Limb (tissue), 2 donors: Measurements from ENCODE around the gene GRK3.
A peak's percentile ranks its signal among the peaks of the same experiment; 100 is the strongest.
"Not testable (repeated sequence)": the region's sequence is repeated elsewhere in the genome, so short reads cannot be mapped to it uniquely, and the experiment has no call there.

Source experiments
- DNase-seq, 2 donors: peaks; one replicate each; pipeline ENCODE4 v3.0.0-alpha.2; 2016; ENCODE audit errors: extremely low spot score in 2 of 2

Gene GRK3

DNA sequence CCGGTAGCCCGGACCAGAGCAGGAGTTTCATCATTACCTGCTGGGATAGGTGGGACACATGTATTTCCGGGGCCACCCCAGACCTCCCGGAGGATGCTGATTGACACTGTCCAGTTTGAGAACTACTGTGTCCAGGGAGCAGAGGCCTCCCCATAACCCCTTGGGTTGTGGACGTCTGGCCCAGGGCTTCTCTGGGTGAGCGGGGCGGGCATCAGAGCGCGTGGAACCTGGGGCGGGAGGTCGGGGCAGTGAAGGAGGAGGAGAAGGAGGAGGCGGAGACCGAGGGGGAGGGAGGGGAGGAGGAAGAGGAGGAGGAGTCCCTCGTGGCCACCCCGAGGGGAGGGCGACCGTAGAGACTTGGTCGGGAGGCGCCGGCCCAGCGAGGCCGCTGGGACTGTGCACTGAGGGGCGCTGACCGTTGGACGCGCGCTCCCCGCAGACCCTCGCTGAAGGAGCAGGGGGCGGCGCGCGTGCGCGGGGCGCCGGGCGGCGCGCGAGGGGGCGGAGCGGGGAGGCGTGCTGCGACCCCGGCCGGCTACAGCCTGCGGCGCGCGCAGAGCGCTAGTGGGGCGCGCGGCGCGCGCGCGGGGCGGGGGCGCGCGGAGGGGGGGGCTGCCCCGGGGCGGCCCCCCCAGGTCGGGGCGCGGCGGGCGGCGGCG, at the start of gene GRK3:
Gene GRK3, plus strand, starts transcription at position 356 of the 659 bp plus-strand sequence. CDS start 366 bp downstream, outside the sequence.
- peak; percentile 53 to 84 for DNase-seq

- DNase-seq: no peak
Measured at GRCh38 chr22:25518000-25518663, 46.3 kb upstream of the GRK3 start.

- no peak for DNase-seq
Measured at GRCh38 chr22:25525376-25525775, 39.1 kb upstream of the GRK3 start.

GRCh38 chr22:25525804-25526584, 38.5 kb upstream of the GRK3 start:
- DNase-seq: not testable (repeated sequence)

DNA sequence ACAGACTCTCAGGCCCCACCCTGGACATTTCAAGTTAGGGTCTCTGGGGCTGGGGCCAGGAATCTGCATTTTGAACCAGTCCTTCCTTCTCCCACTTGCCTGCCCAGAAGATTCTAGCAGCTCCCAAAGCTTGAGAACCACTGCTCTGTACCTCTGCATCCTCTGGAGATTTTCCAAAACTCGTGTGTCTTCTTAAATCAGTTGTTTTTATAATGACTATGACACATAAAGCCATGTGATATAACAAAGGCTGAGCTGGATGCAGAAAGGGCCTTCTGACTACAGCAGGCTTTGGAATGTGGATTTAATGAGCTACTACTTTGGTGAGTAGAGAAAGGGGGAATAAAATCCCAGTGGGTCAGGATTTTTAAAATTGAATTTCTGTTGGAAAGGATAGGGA, 37.5 kb upstream of the GRK3 start:
- DNase-seq: not testable (repeated sequence)

DNA sequence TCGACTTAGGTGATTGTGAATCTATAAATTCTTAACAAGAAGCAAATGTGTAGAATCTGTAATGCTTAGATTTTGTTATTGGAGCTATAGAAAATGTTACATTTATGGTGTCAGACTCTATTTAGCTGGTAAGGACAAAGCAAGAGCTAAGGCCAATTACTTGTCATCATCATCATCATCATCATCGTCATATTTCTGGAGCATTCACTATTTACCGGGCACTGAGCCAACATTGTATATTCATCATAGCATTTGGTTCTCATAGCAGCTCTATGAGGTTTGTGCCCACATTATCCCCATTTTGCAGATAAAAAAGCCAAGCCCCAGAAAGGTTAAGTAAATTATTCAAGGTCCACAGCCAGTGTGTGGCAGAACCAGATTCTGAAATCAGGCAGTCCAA, 36.4 kb upstream of the GRK3 start:
- not testable (repeated sequence) for DNase-seq

- DNase-seq: not testable (repeated sequence)
Measured at GRCh38 chr22:25529059-25529458, 35.4 kb upstream of the GRK3 start.

DNA sequence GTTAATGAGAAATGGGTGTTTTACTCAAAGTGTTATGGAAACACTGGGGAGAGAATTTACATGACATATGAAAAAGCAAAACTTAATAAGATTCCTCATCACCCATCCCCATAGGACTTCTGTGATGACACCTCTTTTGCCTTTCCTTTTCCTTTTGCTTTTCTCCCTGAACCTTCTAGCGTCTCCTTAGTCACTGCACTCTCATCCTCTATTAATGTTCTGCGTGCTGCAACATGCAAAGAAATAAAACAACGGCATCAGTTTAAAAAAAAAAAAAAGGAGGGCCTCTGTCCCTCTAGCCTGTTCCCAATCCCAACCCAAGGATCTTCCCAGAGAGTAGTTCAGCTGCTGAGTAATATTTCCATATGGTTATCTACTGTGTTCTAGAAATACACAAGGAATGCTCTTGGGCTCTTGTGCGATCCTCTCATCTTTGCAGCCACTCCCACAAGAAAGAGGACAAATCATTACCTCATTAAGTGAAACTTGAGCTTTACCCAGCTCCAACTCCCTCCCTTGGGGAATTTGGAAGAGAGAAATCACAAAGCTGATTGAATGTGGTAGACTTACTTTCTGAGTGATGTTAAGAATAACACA, 34.8 kb upstream of the GRK3 start:
- DNase-seq: not testable (repeated sequence)

- not testable (repeated sequence) for DNase-seq
Measured at GRCh38 chr22:25531677-25532076, 32.8 kb upstream of the GRK3 start.

DNA sequence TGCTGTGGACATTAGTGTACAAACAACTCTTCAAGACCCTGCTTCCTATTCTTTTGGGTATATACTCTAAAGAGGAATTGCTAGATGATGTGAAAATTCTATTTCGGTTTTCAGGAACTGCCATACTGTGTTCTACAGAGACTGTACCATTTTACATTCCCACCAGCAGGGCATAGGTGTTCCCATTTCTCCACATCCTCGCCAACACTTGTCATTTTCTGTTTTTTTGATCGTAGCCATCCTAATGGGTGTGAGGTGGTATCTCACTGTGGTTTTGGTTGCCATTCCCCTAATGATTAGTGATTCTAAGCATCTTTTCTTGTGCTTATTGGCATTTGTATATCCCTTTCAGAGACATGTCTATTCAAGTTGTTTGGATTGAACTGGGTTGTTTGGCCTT, 29.8 kb upstream of the GRK3 start:
- DNase-seq: no peak

- no peak for DNase-seq
Measured at GRCh38 chr22:25536589-25536988, 27.9 kb upstream of the GRK3 start.

GRCh38 chr22:25540166-25540907, 24.1 kb upstream of the GRK3 start:
- no peak for DNase-seq

GRCh38 chr22:25540908-25541660, 23.4 kb upstream of the GRK3 start:
- no peak for DNase-seq

DNA sequence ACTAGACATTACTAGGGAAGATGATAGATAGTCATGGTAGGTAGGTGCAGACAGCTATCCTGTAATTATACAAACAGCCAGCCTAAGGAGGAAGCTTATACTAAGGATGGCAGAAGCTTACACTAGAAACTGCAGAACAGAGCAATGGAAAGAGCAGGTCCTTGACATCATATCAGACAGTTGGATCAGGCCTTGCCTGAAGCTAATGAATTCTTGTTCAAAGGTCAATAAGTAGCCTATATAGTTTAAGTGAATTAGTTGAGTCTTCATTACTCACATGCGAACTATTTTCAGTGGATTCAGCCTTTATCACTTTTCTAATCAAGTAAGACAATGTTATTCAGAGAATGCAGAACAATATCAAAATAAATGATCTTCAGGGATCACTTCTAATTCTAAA, 22.3 kb upstream of the GRK3 start:
- no peak for DNase-seq

DNA sequence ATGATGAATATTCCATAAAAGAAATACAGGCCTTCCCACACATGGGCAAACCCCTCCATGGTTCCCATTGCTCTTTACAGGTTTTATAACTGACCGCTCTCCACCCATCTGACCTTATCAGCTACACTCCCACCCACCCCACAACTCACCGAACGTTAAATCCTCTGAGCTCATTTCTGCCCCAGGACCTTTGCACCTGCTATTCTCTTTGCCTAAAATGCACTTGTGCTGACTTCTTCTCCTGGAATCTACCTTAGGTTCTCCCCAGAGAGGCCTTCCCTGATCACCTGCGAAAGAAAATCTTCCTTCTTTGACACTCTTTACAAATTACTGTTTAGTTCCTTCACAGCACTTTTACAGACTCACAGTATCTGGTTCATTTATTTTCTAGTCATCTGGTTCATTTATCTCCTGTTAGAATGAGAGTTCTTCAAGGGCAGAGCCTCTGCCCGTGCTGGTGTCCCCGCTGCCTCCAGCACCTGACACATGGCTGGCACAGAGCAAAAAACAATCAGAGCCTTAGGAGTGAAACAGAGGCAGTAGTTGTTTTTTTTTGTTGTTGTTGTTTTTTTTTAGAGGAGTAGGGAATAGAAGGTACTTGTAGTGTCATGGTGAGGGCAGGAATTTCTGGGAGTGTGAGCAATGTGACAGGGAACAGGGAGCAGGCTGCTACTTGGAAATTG, 21.6 kb upstream of the GRK3 start:
- DNase-seq: no peak

DNA sequence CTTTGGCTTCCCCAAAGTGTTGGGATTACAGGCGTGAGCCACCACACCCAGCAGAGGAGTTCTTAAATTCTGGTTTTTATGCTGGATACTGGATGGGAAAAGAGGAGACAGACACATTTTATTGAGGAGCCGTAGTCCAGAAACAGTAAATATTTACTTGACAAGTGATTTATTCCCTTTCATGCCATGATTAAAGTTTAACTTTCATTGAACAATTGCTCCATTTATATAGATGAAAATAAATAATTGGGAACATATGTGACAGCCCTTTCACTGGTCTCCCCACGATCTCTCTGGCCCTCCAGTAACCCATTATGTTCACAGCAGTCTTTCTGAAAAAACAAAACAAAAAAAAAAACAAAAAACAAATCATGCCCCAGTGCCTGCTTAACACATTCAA, 19.3 kb upstream of the GRK3 start:
- no peak for DNase-seq

GRCh38 chr22:25545672-25546071, 18.8 kb upstream of the GRK3 start:
- DNase-seq: no peak

GRCh38 chr22:25546242-25546641, 18.2 kb upstream of the GRK3 start:
- DNase-seq: no peak

DNA sequence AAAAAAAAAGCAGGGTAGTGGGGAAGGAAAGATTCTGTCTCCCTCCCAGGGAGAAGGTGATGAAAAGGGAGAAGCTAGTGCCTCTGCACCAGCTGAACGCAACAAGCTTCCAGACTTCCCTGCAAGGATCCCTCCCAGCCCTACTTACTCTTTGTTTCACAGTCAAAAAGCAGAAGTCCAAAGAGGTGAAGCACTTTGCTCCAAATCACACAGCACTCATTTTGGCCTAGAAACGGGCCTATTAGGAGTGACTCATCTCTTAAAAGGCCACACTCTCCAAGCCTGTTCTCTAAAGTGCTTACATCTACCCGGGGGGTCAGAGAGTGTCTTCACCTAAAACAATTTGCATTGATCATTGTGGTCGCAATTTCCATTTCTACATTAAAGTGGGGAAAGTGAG, 17.7 kb upstream of the GRK3 start:
- DNase-seq: no peak

- no peak for DNase-seq
Measured at GRCh38 chr22:25548866-25549464, 15.5 kb upstream of the GRK3 start.
